Kidney (tissue), 14 donors: ENCODE measurements around the gene CLDN34. TPM values are rescaled to one million over a fixed set of nuclear protein-coding genes. Genes with fewer than 3 reads are reported as not detected.

Experiments
- DNase-seq, 5 donors: peaks; one replicate each; pipeline ENCODE4 v3.0.0-alpha.2; 2013 to 2020
- FAIRE-seq: peaks from 2 replicates; lab custom pipeline; 2012; peaks lifted over from hg19 to GRCh38; lab: Jason Lieb, UNC
- H3K27ac ChIP-seq, 2 donors: one replicate each; pipeline ENCODE4 v1.7.0; 2013; ENCODE audit warnings: low read depth in 2 of 2, low read length in 2 of 2, inconsistent platforms in 1 of 2
- H3K27me3 ChIP-seq: one replicate; pipeline ENCODE4 v1.7.1; 2013; ENCODE audit warnings: low read length, inconsistent platforms; ENCODE audit not compliant: control insufficient read depth, insufficient read depth
- H3K36me3 ChIP-seq, 3 donors: one replicate each; pipeline versions ENCODE4 v1.7.0 to v1.7.1; 2013; ENCODE audit warnings: low read length in 3 of 3, control low read depth in 1 of 3, inconsistent platforms in 1 of 3; ENCODE audit not compliant: insufficient read depth in 3 of 3, control insufficient read depth in 2 of 3
- H3K4me1 ChIP-seq, 3 donors: one replicate each; pipeline versions ENCODE4 v1.7.0 to v1.7.1; 2013; ENCODE audit warnings: low read length in 3 of 3, inconsistent platforms in 1 of 3, low read depth in 1 of 3; ENCODE audit not compliant: control insufficient read depth in 2 of 3, insufficient read depth in 2 of 3
- H3K4me3 ChIP-seq, 3 donors: one replicate each; pipeline versions ENCODE4 v1.7.0 to v1.8.1; 2013; ENCODE audit warnings: low read length in 3 of 3, control low read depth in 1 of 3, inconsistent platforms in 1 of 3
- H3K9ac ChIP-seq, 3 donors: one replicate each; pipeline versions ENCODE4 v1.7.0 to v1.7.1; 2013; ENCODE audit warnings: low read length in 3 of 3, control low read depth in 1 of 3, inconsistent platforms in 1 of 3
- H3K9me3 ChIP-seq, 3 donors: one replicate each; pipeline versions ENCODE4 v1.7.0 to v1.7.1; 2013; ENCODE audit warnings: low read length in 3 of 3, control low read depth in 1 of 3, inconsistent platforms in 1 of 3; ENCODE audit not compliant: control insufficient read depth in 2 of 3, insufficient read depth in 1 of 3
- CTCF ChIP-seq: IDR thresholded peaks from 3 replicates; pipeline ENCODE4 v1.5.1; 2012; ENCODE audit warnings: mild to moderate bottlenecking, moderate library complexity, borderline replicate concordance; ENCODE audit not compliant: insufficient read depth; ENCODE audit errors: extremely low read depth
- intact Hi-C: fragments of 100-400 bp; cut with DNase I; formaldehyde crosslinking; loops from one replicate; pipeline ENCODE4 v1.11.1; 2022
- polyA plus RNA-seq: library from polyadenylated mRNA; stranded (reverse); fragments of 350-450 nt; fragmentation: Illumina TruSeq; extraction: RNeasy Lipid Tissue Mini Kit (QIAGEN cat#74804); gene quantifications from one replicate; pipeline ENCODE4 v1.2.3, GENCODE V29; 2014; ENCODE audit warnings: low read depth, low replicate concordance; ENCODE audit not compliant: insufficient read depth
- total RNA-seq: library from RNA; stranded (reverse); fragmentation: NEBNext Ultra II Directional; extraction: Animal tissue kit (Norgen Biotek cat#: 25700); gene quantifications from one replicate; pipeline ENCODE4 v1.2.1, GENCODE V29; 2021
- donor health status: control.
- donor health status: control.
- donor health status: control.
- donor health status: control.
- donor health status: control.
- donor health status: DM: yes; HTN: yes; CAD: no.
- donor health status: Normal renal cell carcinoma (clear cell type).

CLDN34 gene
- total and polyA plus RNA-seq, 2 donors from 2014 or later, result 0.50 TPM; not detected in 1

- TF ChIP-seq CTCF, result no peak
- no peak for FAIRE-seq
- no peak overlapping the region for H3K27ac ChIP-seq
Observed at GRCh38 chrX:10011261-10011931, 44.2 kb downstream of the CLDN34 start.

GRCh38 chrX:10011991-10012390, 44.8 kb downstream of the CLDN34 start:
- DNase-seq (no peak), FAIRE-seq (no peak)
- intact Hi-C loops, result no loop called here
- no peak for TF ChIP-seq CTCF
- no peaks in the 10 kb centered on the region for H3K9me3 ChIP-seq
- H3K4me1 ChIP-seq, result peaks cover 0 to 3% (median 0%) of the 10 kb centered on the region in 3 donors
- H3K36me3 ChIP-seq, result no peaks in the 10 kb centered on the region
- no peak overlapping the region for H3K4me3 ChIP-seq
- H3K9ac ChIP-seq, result no peak overlapping the region
- H3K27me3 ChIP-seq, result no peaks in the 10 kb centered on the region
- no peak overlapping the region for H3K27ac ChIP-seq

More at GRCh38 chrX:10011261-10011931, 44.2 kb downstream of the CLDN34 start:
- intact Hi-C loops, result no loop called here
- no peak overlapping the region for H3K4me3 ChIP-seq
- no peak for DNase-seq
- H3K36me3 ChIP-seq, result no peaks in the 10 kb centered on the region
- H3K27me3 ChIP-seq, result no peaks in the 10 kb centered on the region
- H3K9me3 ChIP-seq, result no peaks in the 10 kb centered on the region
- H3K4me1 ChIP-seq, result no peaks in the 10 kb centered on the region
- H3K9ac ChIP-seq, result no peak overlapping the region

GRCh38 chrX:10014462-10015354, 47.5 kb downstream of the CLDN34 start:
- Histone ChIP-seq H3K27ac (peak overlapping the region; percentile 69 to 71), H3K4me3 (peak overlapping the region in 2 of 3 donors; percentile 7 to 51), H3K27me3 (peaks cover 2% of the 10 kb centered on the region), H3K9ac (peak overlapping the region in 1 of 3 donors; percentile 19), H3K36me3 (no peaks in the 10 kb centered on the region), H3K9me3 (no peaks in the 10 kb centered on the region), H3K4me1 (peaks cover 0 to 5% (median 3%) of the 10 kb centered on the region in 3 donors)
- FAIRE-seq, result no peak
- intact Hi-C loops, result no loop called here
- DNase-seq, result peak; percentile 85 to 96 (median 94)
- TF ChIP-seq CTCF, result no peak
